Mesothelial cell of epicardium (in vitro differentiated cells): ENCODE results near the gene SEC11C. TPM values are rescaled to one million over a fixed set of nuclear protein-coding genes. Genes with fewer than 3 reads are reported as not detected.
"Not testable (repeated sequence)": the region's sequence is repeated elsewhere in the genome, so short reads cannot be mapped to it uniquely, and the experiment has no call there.

ENCODE experiments used
- DNase-seq, 2 experiments: peaks; one replicate each; pipeline ENCODE4 v3.0.0; 2021; ENCODE audit warnings: low spot score in 2 of 2; ENCODE audit not compliant: unreplicated experiment in 2 of 2
- H3K27ac Mint-ChIP-seq: 2 replicates; pipeline ENCODE4 v1.8.0; 2021; ENCODE audit warnings: mixed read lengths
- H3K27me3 Mint-ChIP-seq: 2 replicates; pipeline ENCODE4 v1.8.0; 2021; ENCODE audit warnings: low read depth, mixed read lengths
- H3K36me3 Mint-ChIP-seq: 2 replicates; pipeline ENCODE4 v1.8.0; 2021; ENCODE audit warnings: mixed read lengths
- H3K4me1 Mint-ChIP-seq: 2 replicates; pipeline ENCODE4 v1.8.0; 2021; ENCODE audit warnings: mixed read lengths
- H3K4me3 Mint-ChIP-seq: 2 replicates; pipeline ENCODE4 v1.8.0; 2021; ENCODE audit warnings: mild to moderate bottlenecking, moderate library complexity, mixed read lengths
- H3K9me3 Mint-ChIP-seq: 2 replicates; pipeline ENCODE4 v1.8.0; 2021; ENCODE audit warnings: mixed read lengths
- CTCF ChIP-seq: fragments of 200-600 bp; sonication (generic); IDR thresholded peaks from one replicate; pipeline ENCODE4 v1.5.0; 2021; ENCODE audit warnings: antibody characterized with exemption; ENCODE audit not compliant: unreplicated experiment
- total RNA-seq: library from RNA; stranded (reverse); gene quantifications from 3 replicates; pipeline ENCODE4 v1.2.1, GENCODE V29; 2021

The SEC11C gene
- total RNA-seq, 1 donor from 2014 or later, result 15.8 TPM

- Mint-ChIP-seq H3K27me3 (peaks cover 21% of the 10 kb centered on the region), H3K27ac (no peak overlapping the region), H3K4me1 (peaks cover 14% of the 10 kb centered on the region), H3K9me3 (peaks cover 3% of the 10 kb centered on the region), H3K36me3 (no peaks in the 10 kb centered on the region), H3K4me3 (peak overlapping the region; percentile 89)
- DNase-seq, result no peak
- no peak for TF ChIP-seq CTCF
Observed at GRCh38 chr18:59141294-59142068, 1.8 kb downstream of the SEC11C start.

GRCh38 chr18:59142274-59142673 lies 2.6 kb downstream of the SEC11C start:
- Mint-ChIP-seq H3K27me3 (peaks cover 14% of the 10 kb centered on the region), H3K36me3 (no peaks in the 10 kb centered on the region), H3K4me3 (no peak overlapping the region), H3K27ac (no peak overlapping the region), H3K4me1 (peaks cover 14% of the 10 kb centered on the region), H3K9me3 (peaks cover 3% of the 10 kb centered on the region)
- TF ChIP-seq CTCF, result no peak
- no peak for DNase-seq

DNA sequence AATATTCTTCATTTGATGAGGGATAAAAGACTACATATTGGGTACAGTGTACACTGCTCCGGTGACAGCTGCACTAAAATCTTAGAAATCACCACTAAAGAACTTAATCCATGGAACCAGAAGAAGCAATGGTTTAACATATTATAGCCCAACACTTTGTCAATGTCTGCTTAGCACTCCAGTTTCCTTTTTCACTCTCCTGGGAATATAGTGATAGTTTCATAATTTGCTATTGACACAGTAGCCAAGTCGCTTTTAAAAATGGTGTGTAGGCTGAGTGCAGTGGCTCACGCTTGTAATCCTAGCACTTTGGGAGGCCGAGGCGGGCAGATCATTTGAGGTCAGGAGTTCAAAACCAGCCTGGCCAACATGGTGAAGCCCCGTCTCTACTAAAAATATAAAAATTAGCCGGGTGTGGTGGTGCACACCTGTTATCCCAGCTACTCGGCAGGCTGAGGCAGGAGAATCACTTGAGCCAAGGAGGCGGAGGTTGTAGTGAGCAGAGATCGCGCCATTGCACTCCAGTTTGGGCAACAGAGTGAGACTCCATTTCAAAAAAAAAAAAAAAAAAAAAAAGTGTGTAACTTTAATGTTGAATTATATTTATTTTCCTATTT lies 3.2 kb downstream of the SEC11C start:
- not testable (repeated sequence) for H3K9me3 Mint-ChIP-seq, DNase-seq, H3K27me3 Mint-ChIP-seq, H3K4me3 Mint-ChIP-seq, H3K36me3 Mint-ChIP-seq, H3K27ac Mint-ChIP-seq
- H3K4me1 Mint-ChIP-seq, result peaks cover 14% of the 10 kb centered on the region

- no peak for TF ChIP-seq CTCF
- Mint-ChIP-seq H3K27ac (no peak overlapping the region), H3K27me3 (peaks cover 5% of the 10 kb centered on the region), H3K4me1 (peaks cover 14% of the 10 kb centered on the region), H3K9me3 (peaks cover 3% of the 10 kb centered on the region), H3K4me3 (no peak overlapping the region), H3K36me3 (no peaks in the 10 kb centered on the region)
- no peak for DNase-seq
Observed at GRCh38 chr18:59143441-59143840, 3.8 kb downstream of the SEC11C start.

DNA sequence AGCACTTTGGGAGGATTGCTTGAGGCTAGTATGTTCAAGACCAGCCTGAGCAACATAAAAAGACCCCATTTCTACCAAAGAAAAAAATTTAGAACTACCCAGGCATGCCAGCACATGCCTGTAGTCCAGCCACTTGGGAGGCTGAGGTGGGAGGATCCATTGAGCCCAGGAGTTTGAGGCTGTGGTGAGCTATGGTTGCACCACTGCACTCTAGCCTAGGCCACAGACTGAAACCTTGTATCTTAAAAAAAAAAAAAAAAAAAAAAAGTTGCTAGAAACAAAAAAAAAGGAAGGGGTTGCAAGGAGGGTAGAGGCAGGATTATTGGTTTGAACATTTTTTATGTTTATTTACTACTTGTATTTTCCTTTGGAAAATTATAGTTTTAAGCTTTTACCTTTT lies 4.8 kb downstream of the SEC11C start:
- Mint-ChIP-seq H3K4me1 (peaks cover 14% of the 10 kb centered on the region), H3K27ac (no peak overlapping the region), H3K9me3 (no peaks in the 10 kb centered on the region), H3K27me3 (peaks cover 3% of the 10 kb centered on the region), H3K4me3 (no peak overlapping the region), H3K36me3 (no peaks in the 10 kb centered on the region)
- DNase-seq, result no peak
- no peak for TF ChIP-seq CTCF

GRCh38 chr18:59145055-59145454 lies 5.4 kb downstream of the SEC11C start:
- H3K27me3 Mint-ChIP-seq, result peaks cover 3% of the 10 kb centered on the region
- no peak overlapping the region for H3K4me3 Mint-ChIP-seq
- no peaks in the 10 kb centered on the region for H3K9me3 Mint-ChIP-seq
- H3K27ac Mint-ChIP-seq, result no peak overlapping the region
- no peak for DNase-seq
- TF ChIP-seq CTCF, result no peak
- peaks cover 14% of the 10 kb centered on the region for H3K4me1 Mint-ChIP-seq
- H3K36me3 Mint-ChIP-seq, result no peaks in the 10 kb centered on the region
